ENCODE results near the gene ADAP2.
A peak's percentile ranks its signal among the peaks of the same experiment; 100 is the strongest.
"Not testable (repeated sequence)": the region's sequence is repeated elsewhere in the genome, so short reads cannot be mapped to it uniquely, and the experiment has no call there.

ADAP2 gene, protein sequence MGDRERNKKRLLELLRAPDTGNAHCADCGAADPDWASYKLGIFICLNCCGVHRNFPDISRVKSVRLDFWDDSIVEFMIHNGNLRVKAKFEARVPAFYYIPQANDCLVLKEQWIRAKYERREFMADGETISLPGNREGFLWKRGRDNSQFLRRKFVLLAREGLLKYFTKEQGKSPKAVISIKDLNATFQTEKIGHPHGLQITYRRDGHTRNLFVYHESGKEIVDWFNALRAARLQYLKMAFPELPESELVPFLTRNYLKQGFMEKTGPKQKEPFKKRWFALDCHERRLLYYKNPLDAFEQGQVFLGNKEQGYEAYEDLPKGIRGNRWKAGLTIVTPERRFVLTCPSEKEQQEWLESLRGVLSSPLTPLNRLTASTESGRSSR

DNA sequence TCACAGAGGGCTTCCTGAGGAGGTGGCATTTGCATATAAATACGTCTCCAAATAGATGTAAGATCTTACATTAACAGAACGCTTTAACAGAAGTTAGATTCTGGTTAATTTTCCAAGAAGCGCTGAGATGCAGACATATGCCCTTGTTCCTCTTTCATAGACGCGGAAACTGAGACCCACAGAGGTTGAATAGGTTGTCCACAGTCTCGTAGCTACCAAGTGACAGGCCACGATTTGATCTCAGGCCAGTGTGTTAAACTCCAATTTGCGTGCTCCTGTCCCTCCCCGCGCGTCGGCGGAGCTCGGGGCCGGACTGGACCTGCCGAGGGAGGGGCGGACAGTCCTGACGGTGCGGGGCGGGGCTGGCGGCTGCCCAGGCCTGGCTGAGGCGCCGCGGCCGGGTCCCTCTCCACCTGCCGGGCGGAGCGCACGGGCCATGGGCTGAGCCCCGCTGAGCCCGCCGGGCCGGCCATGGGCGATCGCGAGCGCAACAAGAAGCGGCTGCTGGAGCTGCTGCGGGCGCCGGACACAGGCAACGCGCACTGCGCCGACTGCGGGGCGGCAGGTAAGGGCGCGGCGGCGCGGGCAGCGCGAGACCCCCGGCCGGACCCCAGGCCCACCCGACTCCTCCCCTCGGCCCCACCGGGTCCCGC lies at the start of gene ADAP2:
ADAP2 (plus strand) TSS at position 402 of the 653 bp plus-strand sequence; CDS start at position 472, 70 bp downstream.
- DNase-seq (ENCODE audit: low read depth), result no peak

DNA sequence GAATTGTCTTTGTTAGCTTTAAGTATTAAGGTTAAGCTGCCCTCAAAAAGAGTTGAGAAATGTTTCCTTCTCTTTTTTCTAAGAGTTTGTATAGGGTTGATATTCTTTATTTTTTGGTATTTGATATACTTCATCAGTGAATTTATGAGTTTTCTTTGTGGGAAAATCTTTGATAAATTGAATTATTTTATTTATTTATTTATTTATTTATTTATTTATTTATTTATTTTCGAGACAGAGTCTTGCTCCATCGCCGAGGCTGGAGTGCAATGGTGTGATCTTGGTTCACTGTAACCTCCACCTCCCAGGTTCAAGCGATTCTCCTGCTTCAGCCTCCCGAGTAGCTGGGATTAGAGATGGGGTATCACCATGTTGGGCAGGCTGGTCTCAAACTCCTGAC lies 35.6 kb upstream of the ADAP2 start:
- no peak for DNase-seq (ENCODE audit: low read depth)

DNA sequence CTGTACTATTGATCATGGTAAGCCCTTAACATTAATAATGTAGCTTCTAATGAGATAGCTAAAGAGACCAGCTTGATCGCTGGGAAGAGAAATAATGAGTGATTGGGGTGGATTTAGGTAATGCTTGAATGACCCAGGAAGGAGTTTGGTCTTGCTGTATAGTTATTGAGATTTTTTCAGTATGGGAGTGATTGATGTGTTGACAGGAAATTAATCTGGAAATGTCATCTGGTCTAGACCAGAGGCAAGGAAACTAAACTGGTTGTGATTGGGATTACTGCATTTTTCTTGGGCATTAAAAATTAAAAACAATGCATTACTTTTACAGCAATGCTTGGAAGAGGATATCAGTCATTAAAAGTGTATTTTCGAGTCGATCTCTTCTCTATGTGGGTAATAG lies 27.5 kb upstream of the ADAP2 start:
- DNase-seq (ENCODE audit: low read depth), result no peak

DNA sequence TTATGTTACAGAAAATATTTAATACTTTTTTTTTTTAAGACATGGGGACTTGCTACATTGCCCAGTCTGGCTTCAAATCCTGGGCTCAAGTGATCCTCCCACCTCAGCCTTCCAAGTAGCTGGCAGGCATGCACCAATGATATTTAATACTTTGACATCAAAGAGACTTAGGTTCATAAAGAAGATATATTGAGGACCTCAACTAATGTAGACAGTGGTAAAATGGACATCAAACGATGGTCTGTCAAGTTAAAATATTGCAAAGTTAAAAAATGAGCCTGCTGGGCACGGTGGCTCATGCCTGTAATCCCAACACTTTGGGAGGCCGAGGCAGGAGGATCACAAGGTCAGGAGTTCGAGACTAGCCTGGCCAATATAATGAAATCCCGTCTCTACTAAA lies 24.4 kb upstream of the ADAP2 start:
- no peak for DNase-seq (ENCODE audit: low read depth)

DNA sequence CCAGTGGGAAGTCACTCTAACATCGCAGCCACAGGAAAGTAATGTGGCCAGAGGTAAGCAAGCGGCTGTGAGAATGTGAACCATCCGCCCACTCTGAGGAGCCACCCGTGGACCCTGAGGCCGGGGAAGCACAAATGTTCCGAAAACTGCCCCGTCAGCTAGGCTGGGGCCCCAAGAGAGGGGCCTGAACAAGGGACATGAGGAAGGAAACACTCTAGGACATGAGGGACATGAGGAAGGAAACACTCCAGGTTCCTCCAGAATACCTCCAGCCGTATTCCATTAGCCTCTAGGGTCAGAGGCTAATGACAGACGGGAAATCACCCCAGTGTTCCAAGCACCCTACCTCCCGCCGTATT lies 16.0 kb upstream of the ADAP2 start:
- peak; percentile 3 for DNase-seq (ENCODE audit: low read depth)

DNA sequence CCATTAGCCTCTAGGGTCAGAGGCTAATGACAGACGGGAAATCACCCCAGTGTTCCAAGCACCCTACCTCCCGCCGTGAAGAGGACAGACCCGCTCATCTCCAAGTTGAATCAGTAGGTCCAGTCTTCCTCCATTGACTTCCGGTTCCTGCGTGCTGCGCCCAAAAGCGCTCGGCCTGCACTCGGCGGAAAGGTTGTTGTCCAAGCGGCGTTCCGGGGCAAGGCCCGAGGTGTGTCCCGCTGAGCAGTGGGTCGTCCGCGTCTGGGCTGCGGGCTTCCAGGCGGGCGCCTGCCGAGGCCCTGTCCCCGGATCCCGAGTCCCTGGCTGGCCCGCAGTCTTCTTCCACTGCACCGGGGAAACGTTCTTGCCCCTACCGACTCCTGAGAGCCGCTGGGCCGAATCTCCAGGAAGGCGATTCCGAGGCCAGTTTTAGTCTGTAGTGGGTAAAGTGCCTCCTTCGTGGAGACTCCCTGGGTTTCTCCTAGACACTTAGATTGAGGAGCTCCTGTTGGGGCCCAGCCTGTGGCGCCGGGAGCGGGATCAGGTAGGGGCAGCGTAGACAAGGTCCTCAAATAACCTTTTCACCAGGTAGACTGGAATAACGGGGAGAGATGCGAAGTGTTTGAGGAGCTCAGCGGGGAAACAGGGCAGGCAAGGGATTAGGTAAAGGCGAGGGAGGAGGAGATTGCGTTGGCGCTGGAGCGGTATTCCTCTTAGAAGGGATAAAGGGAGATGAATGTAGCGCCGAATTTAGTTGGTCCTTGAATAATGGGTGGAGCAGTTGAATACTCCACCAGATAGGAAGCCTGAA lies 15.4 kb upstream of the ADAP2 start, which contains the start of gene TEFM:
TEFM (minus strand) TSS at position 138 of the 811 bp plus-strand sequence; CDS start at position 98, 40 bp downstream.
- DNase-seq (ENCODE audit: low read depth), result peak; percentile 88

DNA sequence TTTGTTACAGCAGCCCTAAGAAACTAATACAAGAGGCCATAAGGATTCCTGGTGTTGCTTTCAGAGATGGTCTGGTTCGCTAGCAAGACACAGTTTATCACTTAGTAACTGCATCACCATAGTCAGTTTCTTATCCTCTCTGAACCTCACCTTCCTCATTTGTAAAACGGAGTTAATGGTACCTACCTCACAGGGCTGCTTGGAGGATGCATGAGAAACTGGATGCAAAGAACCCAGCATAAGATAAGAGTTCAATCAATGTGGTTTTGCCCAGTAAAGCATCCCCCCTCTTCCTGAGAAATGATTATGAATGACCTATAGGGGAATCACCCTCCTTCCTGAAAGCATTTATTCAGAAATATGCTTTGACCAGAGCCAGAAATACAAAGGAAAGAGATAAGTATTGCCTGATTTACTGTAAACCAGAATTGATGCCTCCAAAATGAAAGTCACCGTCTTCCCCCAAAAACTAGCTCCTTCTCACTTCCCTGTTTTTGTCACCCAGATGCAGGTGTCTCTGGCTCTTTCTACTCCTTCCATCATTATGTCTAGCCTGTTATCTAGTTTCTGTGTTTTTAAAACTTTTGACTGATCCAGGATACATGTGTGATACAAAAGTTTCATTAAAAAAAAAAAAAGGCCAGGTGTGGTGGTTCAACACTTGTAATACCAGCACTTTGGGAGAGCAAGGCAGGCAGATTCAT lies 12.9 kb upstream of the ADAP2 start:
- no peak for DNase-seq (ENCODE audit: low read depth)

DNA sequence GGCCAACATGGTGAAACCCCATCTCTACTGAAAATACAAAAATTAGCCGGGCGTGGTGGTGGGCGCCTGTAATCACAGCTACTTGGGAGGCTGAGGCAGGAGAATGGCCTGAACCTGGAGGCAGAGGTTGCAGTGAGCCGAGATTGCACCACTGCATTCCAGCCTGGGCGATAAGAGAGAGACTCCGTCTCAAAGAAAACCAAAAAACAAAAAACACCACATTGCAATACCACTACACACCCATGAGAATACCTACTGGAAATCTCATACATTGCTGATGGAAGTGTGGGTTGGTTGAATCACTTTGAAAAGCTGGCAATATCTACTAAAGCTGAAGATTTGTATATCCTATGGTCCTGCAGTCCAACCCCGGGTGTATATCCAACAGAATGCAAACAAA lies 11.6 kb upstream of the ADAP2 start:
- DNase-seq (ENCODE audit: low read depth), result not testable (repeated sequence)

DNA sequence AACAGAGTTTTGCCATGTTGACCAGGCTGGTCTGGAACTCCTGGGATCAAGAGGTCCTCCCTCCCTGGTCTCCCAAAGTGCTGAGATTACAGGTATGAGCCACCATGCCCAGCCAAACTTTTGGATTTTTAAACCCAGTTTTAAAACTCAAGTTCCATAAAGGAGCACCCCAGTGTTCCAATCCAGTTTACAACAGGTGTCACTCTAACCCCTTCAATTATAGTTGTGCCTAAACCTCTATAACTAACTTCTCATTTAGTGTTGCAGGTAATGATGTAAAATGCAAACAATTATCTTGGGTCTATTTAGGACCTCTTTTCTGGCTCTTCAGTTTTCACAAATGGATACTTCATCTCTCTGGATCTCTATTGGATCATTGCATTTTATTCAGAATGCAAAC lies 7.8 kb upstream of the ADAP2 start:
- DNase-seq (ENCODE audit: low read depth), result no peak

DNA sequence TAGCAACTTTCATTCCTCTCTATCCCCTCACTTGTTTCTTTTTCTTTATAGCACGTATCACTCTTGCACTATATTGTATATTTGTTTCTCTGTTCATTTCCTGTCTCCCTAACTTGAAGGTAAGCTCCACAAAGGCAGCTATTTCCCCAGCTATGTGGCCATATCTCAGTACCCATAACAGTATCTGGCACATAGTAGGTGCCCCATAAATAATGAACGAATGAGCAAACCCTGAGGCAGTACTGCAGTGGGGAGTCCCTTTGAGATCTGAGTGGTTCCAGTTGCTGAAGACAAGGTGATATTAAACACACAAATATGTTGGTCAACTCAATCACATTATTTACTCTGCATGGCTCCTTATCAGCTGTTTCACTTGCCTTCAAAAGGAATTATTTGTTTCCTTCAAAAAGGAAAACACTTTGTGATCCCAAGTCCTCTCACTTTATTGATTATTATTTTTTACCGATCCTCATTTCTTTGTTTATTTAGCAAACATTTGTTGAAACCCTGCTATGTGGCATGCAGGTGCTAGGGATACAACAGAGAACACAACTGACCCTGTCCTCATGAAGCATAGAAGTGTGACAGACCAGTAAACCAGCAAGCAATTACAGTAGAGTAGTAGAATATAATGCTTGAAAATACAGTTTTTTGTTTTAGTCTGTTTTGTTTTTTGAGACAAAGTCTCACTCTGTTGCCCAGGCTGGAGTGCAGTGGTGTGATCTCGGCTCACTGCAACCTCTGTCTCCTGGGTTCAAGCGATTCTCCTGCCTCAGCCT lies 5.7 kb upstream of the ADAP2 start:
- no peak for DNase-seq (ENCODE audit: low read depth)

DNA sequence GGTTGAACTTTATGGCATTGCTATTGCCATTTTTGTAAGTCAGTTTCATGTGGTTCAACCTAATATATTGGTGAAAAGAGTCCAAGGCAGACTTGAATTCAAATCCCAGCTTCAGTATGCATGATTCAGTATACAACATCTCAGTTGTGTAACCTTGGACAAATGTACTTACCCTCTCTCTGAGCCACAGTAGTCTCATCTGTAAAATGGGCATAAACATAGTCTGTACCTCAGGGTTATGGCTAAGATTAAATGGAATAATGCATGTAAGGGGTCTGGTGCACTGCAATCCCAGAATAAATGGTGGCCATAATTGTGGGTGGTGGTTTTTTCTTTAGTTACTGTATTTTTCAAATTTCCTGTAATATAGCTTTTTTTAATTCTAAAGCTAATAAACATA lies 4.7 kb upstream of the ADAP2 start:
- DNase-seq (ENCODE audit: low read depth), result no peak

DNA sequence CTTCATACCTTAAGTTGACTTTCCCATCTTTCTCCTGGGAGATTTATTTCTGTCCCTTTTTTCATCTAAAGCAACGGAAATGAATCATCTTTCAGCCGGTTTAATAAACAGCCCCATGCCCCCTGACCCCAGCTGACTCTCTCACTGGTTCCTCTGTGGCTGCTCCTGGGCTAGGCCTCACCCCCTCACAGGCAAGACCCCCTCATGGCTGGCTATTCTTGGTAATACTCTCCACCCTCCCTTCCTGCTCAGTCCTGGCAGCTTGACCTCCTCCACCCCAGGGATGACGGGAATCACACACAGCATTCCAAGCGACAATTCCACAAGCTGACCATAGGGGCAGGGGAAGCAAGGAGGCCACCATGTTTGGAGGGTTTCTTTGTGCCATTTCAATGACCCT lies 1.5 kb upstream of the ADAP2 start:
- no peak for DNase-seq (ENCODE audit: low read depth)

DNA sequence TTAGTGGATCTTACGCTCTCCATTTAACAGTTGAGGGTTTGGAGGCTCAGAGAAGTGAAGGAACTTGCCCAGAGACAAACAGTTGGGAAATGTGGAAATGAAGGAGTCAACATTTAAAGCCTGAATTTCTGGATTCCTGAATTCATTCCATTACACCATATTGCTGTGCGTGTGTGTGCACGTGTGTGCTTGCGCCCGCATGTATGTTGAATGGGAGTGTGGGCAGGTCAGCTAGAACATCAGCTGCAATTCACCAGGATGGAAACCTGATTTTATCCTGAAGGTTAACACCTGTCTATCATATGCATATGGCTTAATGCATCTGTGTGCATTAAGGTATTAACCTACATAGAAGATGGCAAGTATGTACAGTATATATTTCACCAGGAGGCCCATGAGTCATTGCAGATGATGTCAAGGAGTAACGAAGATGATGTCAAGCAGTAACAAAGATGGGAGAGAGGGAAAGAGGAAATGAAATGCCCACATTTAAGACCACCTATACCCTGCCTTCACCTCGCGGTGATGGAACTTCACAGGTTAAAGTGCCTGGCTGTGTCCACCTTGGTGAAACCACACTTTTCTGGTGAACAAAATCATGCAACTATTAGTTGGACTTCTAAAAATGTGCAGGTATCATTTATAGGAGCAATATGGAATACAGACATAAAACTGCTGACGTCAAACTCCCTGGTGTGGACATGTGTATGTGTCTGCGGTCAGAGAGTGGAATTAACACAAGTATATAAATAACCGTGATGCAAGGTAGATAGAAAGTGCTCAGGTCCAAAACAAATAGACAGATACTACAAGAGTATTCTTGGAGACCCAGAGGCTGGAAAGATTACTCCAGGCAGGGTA lies 832 bp upstream of the ADAP2 start:
- no peak for DNase-seq (ENCODE audit: low read depth)

DNA sequence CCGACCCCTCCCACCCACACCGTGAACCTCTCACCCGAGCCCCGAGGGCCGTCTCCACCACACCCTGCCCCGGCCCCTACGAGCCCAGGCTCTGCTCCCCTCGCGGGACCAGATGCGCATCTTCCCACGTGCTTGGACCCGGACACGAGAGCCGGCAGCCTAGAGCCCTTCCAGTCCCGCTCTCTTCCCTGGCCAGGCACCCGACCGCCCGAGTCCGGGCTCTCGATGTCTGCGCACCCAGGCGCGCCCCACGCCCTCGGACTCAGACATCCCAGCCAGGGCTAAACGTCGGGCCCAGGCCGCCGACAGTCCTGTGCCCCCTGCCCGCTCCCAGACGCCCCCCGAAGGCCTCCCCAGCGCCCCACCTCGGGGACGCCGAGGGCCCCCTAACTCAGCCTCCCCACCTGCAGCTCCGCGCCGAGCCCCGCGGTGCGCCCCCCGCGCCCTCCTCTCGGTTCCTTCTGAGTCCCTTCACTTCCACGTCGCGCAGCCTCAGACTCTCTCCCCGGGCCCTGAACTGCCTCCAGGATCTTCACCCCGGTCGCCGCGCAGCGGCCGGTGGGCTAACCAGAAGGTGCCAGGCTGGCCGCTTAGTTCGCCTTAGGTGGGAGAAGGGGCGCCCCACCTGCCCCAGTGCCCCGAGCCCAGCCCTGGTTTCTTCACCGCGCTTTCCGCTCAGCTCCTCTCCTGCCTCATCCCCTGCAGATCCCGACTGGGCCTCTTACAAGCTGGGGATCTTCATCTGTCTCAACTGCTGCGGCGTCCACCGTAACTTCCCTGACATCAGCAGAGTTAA lies 688 bp downstream of the ADAP2 start:
- no peak for DNase-seq (ENCODE audit: low read depth)

DNA sequence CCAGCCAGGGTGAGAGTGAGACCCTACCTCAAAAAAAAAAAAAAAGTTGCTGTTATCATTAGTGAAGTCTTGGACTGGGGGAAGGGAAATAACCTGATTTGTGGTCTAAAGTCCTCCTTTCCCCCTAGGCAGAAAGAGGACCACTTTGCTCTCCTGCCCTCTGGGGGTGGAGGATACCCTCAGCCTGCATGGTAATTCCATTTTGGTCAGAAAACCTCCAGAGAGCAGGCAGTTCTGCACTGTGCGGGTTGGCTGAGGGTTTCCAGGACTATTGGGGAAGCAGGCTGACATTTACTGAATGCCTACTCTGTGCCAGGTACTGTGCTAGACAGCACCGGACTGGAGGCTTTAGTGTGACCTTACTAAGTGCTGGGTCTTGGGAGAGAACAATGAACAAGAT lies 2.6 kb downstream of the ADAP2 start:
- no peak for DNase-seq (ENCODE audit: low read depth)

DNA sequence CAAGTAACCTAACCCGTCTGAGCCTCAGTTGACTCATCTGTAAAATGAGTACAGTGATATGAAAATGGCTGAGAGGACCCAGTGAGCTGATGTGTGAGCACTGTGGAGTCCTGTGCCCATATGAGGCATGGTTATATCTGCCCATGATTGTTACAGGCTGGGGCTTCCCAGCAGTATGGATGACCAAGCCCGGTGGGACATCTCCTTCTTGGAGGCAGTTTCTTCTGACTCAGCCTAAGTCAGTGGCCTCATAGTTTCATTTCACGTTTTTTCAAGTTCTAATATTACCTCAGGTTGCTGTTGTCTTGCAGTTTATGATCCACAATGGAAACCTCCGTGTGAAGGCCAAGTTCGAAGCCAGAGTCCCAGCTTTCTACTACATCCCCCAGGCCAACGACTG lies 4.8 kb downstream of the ADAP2 start:
- no peak for DNase-seq (ENCODE audit: low read depth)

DNA sequence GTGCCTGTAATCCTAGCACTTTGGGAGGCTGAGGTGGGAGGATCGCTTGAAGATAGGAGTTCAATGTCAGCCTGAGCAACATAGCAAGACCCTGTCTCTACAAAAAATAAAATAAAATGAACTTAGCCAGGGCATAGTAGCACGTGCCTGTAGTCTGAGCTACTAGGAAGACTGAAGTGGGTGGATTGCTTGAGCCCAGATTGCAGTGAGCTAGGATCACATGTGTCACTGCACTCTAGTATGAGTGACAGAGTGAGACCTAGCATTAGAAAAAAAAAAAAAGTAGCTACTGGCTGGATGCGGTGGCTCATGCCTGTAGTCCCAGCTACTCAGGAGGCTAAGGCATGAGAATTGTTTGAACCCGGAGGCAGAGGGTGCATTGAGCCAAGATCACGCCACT lies 6.0 kb downstream of the ADAP2 start:
- no peak for DNase-seq (ENCODE audit: low read depth)

DNA sequence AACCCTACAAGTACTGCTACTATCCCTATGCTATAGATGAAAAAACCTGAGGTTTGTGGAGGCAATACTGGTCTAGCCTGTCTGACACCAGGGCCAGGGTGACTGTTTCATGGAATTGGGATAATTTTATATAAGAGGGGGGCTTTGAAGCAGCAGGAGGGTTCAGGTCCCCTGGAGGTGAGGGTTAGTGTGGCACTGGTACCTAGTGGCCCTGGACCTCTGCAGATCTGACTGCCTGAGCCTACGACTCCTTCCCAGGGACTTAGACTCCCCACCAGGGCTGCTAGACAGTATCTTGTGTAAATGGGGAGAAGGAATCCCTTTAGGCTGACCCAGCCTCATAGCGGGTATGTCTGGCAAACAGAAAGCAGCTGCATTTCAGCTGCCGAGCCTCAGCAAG lies 6.8 kb downstream of the ADAP2 start:
- no peak for DNase-seq (ENCODE audit: low read depth)

DNA sequence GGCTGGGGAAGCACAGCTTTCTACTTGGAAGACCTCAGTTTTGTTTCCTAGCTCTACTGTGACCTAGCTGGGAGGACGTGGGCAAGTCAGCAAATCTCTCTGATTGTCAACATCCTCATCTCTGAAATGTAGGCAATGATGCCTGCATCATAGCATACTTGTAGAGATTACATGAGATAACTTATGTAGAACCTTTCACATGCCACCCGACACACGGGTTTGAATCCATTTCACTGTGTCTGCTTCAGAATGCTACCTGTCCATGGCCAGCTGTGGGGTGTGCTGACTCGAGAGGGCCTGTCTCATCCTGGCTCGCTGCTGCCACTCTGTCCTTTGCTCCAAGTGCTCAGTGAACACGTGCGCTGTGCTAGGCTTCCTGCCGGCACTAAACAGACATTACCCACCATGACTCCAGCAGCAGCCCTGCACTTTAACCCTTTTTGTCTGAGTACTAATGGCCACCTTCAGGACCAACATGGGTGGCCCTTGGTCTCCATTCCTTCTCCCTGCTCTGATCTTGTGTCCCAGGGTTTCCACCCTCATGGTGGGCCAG lies 7.4 kb downstream of the ADAP2 start:
- DNase-seq (ENCODE audit: low read depth), result no peak
